Lower leg skin (tissue), 4 donors: ENCODE results near the gene HIPK2. TPM values are rescaled to one million over a fixed set of nuclear protein-coding genes. Genes with fewer than 3 reads are reported as not detected.

Experiments used
- DNase-seq, 2 donors: peaks; one replicate each; pipeline ENCODE4 v3.0.0-alpha.2; 2019; ENCODE audit warnings: low spot score in 2 of 2
- H3K4me3 ChIP-seq: fragments of 200-600 bp; sonication (generic); 2 replicates; pipeline ENCODE4 v1.5.1; 2017; ENCODE audit warnings: mild to moderate bottlenecking, low read depth; ENCODE audit not compliant: poor library complexity, severe bottlenecking
- POLR2A ChIP-seq, 2 donors: fragments of 450-650 bp; IDR thresholded peaks; one replicate each; pipeline ENCODE4 v1.6.1; 2016 to 2017; ENCODE audit warnings: antibody characterized with exemption in 2 of 2, mild to moderate bottlenecking in 1 of 2, moderate library complexity in 1 of 2
- WGBS, 2 donors: methylation state at CpG; one replicate each; pipeline ENCODE4 v1.1.5; 2018; 5-methylcytosine and 5-hydroxymethylcytosine counted together
- intact Hi-C: fragments of 100-400 bp; cut with DNase I; formaldehyde crosslinking; loops from one replicate; pipeline ENCODE4 v1.15.0; 2023; ENCODE audit warnings: low total_unique reads
- total RNA-seq, 4 donors: library from RNA; depleted of rRNA; stranded (reverse); fragments of >200 nt; gene quantifications; one replicate each; pipeline ENCODE4 v1.1.0, GENCODE V29; 2016
- TF ChIP-seq, protein P1 (sequence below), 3 donors: fragments of 450-650 bp; IDR thresholded peaks; one replicate each; pipeline ENCODE4 v1.5.1; 2016; ENCODE audit warnings: antibody characterized with exemption in 3 of 3, mild to moderate bottlenecking in 3 of 3, moderate library complexity in 2 of 3

Gene HIPK2
- total RNA-seq, 4 donors from 2014 or later, result 4.5 to 14.9 (median 10.4) TPM

- WGBS, 2 donors, result 82 to 83% methylated on average over 10 of the region's 10 CpGs
- TF ChIP-seq POLR2A (IDR thresholded peaks at IDR 0.05), result no peak
- TF ChIP-seq, protein P1, sequence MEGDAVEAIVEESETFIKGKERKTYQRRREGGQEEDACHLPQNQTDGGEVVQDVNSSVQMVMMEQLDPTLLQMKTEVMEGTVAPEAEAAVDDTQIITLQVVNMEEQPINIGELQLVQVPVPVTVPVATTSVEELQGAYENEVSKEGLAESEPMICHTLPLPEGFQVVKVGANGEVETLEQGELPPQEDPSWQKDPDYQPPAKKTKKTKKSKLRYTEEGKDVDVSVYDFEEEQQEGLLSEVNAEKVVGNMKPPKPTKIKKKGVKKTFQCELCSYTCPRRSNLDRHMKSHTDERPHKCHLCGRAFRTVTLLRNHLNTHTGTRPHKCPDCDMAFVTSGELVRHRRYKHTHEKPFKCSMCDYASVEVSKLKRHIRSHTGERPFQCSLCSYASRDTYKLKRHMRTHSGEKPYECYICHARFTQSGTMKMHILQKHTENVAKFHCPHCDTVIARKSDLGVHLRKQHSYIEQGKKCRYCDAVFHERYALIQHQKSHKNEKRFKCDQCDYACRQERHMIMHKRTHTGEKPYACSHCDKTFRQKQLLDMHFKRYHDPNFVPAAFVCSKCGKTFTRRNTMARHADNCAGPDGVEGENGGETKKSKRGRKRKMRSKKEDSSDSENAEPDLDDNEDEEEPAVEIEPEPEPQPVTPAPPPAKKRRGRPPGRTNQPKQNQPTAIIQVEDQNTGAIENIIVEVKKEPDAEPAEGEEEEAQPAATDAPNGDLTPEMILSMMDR (IDR thresholded peaks at IDR 0.05), result no peak
- no peak overlapping the region for H3K4me3 ChIP-seq
- DNase-seq, result no peak
- intact Hi-C loops, result no loop called here
These were observed 157.0 kb downstream of the HIPK2 start for GRCh38 chr7:139620676-139621344.

- no peak overlapping the region for H3K4me3 ChIP-seq
- 43 to 63% methylated on average over 1 of the region's 1 CpG for WGBS, 2 donors
- intact Hi-C loops, result no loop called here
- DNase-seq, result no peak
- TF ChIP-seq, protein P1 (IDR thresholded peaks at IDR 0.05), result no peak
- TF ChIP-seq POLR2A (IDR thresholded peaks at IDR 0.05), result no peak
These were observed 158.5 kb downstream of the HIPK2 start for GRCh38 chr7:139619367-139619657.

GRCh38 chr7:139618482-139619366, 159.1 kb downstream of the HIPK2 start:
- intact Hi-C loops, result no loop called here
- no peak overlapping the region for H3K4me3 ChIP-seq
- 86 to 87% methylated on average over 10 of the region's 10 CpGs for WGBS, 2 donors
- TF ChIP-seq, protein P1 (IDR thresholded peaks at IDR 0.05), result no peak
- no peak for TF ChIP-seq POLR2A (IDR thresholded peaks at IDR 0.05)
- peak in 1 of 2 donors; percentile 79 for DNase-seq

DNA sequence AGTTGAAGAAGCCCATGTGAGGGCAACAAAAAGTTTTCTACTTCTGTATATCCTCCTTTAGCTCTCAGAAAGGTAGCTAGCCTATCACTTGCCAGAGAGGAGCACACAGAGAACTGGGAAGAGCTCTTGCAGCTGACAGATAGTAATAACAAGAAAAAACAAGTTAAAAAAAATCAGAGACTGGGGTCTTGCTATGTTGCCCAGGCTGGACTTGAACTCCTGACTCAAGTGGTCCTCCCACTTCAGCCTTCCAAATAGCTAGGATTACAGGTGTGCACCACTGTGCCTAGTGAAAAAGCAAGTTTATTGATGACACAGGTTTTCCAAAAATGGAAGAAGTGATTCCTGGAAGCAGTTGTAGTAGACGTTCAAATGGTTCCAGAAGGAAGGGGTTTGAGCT, 160.7 kb downstream of the HIPK2 start:
- H3K4me3 ChIP-seq, result no peak overlapping the region
- TF ChIP-seq POLR2A (IDR thresholded peaks at IDR 0.05), result no peak
- TF ChIP-seq, protein P1 (IDR thresholded peaks at IDR 0.05), result no peak
- DNase-seq, result no peak
- 91 to 94% methylated on average over 1 of the region's 1 CpG for WGBS, 2 donors
- intact Hi-C loops, result no loop called here

- DNase-seq, result peak in 1 of 2 donors; percentile 59
- TF ChIP-seq, protein P1 (IDR thresholded peaks at IDR 0.05), result no peak
- no peak for TF ChIP-seq POLR2A (IDR thresholded peaks at IDR 0.05)
- H3K4me3 ChIP-seq, result no peak overlapping the region
- intact Hi-C loops, result no loop called here
- 94% methylated on average over 5 of the region's 5 CpGs for WGBS, 2 donors
These were observed 162.9 kb downstream of the HIPK2 start for GRCh38 chr7:139614886-139615285.
